Measurements from ENCODE around the gene MACIR.

MACIR gene, protein sequence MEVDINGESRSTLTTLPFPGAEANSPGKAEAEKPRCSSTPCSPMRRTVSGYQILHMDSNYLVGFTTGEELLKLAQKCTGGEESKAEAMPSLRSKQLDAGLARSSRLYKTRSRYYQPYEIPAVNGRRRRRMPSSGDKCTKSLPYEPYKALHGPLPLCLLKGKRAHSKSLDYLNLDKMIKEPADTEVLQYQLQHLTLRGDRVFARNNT

DNA sequence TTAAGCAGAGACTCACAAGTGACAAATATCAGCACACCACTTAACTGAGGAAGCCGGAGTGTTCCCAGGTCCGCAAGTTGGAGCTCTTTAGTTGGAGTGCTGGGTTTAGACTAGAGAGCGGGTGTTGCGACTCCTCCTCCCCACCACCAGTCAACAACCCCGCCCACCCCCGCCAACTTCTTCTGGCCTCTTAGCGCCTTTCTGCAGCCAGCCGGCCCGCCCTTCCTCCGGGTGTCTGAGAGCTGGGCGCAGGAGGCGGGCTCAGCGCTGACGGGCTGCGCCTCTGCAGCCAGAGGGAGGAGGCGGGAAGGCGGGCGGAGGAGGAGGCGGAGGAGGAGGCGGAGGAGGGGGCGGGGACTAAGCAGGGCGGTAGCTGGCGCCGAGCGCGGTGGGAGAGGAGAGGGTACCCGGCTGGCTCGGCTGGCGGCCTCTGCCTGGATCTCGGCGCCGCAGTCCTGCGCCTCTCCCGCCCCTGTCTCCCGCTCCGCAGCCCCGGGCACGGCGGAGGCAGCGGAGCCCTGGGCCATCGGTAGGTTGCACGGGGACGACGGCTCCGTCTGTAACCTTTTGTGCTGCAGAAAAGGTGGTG, at the start of gene MACIR:
TSS of gene MACIR (plus strand) at position 396 of the 589 bp plus-strand sequence. CDS start 17,157 bp downstream, outside the sequence.
- ChIA-PET CTCF (interaction anchor here (0.6 to 0.7 kb wide), 2 partner anchors 14 to 216 kb away, joined by 3 to 5 read pairs; no protein-coding TSS in a partner anchor), POLR2A (ENCODE audit: low non-redundant PET) (interaction anchor here (0.5 to 0.6 kb wide), 3 partner anchors 16 to 147 kb away, joined by 3 to 12 read pairs (median 5); no protein-coding TSS in a partner anchor)
- peak; percentile 98 for DNase-seq (ENCODE audit: low spot score)
- TF ChIP-seq, protein P1, sequence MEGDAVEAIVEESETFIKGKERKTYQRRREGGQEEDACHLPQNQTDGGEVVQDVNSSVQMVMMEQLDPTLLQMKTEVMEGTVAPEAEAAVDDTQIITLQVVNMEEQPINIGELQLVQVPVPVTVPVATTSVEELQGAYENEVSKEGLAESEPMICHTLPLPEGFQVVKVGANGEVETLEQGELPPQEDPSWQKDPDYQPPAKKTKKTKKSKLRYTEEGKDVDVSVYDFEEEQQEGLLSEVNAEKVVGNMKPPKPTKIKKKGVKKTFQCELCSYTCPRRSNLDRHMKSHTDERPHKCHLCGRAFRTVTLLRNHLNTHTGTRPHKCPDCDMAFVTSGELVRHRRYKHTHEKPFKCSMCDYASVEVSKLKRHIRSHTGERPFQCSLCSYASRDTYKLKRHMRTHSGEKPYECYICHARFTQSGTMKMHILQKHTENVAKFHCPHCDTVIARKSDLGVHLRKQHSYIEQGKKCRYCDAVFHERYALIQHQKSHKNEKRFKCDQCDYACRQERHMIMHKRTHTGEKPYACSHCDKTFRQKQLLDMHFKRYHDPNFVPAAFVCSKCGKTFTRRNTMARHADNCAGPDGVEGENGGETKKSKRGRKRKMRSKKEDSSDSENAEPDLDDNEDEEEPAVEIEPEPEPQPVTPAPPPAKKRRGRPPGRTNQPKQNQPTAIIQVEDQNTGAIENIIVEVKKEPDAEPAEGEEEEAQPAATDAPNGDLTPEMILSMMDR (conservative IDR thresholded peaks at IDR 0.05; ENCODE audit: low read depth), result no peak
- H3K27ac ChIP-seq, result peak within 1 kb of the TSS; percentile 87

DNA sequence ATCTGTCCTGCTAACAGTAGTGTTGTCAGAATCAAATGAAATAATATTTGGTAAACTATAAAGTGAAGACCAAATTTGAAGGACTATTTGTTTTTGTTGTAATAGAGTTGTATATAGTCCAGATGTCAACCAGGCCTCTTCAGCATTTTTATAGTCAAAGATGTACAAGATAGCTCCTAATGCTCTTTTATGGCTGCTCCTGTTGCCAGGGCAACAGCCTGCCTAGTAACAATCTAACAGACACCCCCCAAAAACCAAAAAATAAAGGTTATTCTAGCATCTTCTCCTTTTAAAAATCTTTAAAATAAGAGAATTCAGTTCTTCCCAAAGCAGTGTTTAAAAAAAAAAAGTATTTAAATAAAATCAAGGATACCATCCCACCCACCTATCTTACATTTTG, 49.5 kb upstream of the MACIR start:
- POLR2A ChIA-PET (ENCODE audit: low non-redundant PET), result no interaction called here
- no peak for DNase-seq (ENCODE audit: low spot score)
- TF ChIP-seq, protein P1 (conservative IDR thresholded peaks at IDR 0.05; ENCODE audit: low read depth), result no peak
- H3K27ac ChIP-seq, result no peak overlapping the region
- CTCF ChIA-PET, result no interaction called here

DNA sequence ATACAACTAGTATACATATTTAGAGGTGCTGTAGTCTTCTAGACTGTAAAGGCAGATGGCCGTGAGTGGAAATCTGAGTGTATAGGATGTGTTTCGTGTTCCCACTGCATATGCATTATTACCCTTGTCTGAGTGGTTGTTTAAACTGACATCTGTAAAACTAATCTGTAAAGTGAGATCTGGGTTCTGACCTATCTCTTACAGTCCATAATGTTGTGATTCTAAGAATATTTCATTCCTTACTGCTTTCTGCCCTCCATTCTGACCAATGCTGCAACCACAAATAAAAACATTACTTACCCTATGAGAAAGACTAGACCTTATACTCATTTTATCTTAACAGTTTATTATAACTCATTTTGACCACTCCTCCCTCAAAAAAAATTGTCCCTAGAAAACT, 47.6 kb upstream of the MACIR start:
- ChIA-PET CTCF (no interaction called here), POLR2A (ENCODE audit: low non-redundant PET) (no interaction called here)
- TF ChIP-seq, protein P1 (conservative IDR thresholded peaks at IDR 0.05; ENCODE audit: low read depth), result no peak
- no peak for DNase-seq (ENCODE audit: low spot score)
- H3K27ac ChIP-seq, result no peak overlapping the region

DNA sequence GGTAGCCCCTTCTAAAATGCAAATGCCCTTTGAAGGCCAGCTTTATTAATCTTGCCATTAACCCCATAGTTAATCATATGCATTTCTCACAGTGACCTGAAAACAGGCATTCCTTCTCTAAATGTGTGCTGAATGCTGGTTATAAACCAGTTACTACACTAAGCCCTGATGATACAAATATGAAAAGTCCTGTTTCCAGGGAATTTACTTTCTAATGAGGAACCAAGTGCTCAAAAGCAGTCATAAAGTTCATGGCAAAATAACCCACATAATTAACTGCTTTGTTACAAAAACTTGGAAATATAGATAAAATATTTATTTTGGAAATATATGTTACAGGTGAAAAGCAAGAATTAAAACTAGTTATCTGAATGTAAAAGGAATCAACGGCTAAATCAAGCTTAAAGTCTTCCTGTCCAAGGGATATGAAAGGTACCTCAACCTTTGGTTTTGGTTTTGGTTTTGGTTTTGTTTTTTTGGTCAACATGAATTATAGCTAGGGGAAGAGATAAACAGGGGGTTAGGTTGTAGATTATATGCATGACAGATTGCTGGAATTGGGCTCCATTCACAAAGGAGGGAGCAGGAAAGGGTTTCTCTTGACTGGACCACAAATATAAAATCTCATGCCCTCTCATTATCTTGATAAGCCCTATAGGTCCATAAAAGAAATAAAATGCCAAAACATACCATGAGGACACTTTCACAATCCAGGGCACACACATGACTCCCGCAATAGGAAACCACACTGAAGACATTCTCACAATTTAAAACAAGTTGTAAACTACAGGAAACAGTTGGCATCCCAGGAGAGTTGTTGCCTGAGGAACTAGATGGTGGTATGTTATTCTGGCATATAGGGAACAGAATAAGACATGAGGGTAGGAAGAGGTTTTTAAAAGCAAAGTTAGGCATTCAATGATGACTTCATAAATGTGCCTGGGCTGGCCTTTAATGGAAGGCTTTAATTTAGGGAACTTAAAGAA, 46.7 kb upstream of the MACIR start:
- CTCF ChIA-PET, result interaction anchor here (0.6 kb wide), 1 partner anchor 94 kb away, joined by 3 read pairs; no protein-coding TSS in a partner anchor
- H3K27ac ChIP-seq, result no peak overlapping the region
- TF ChIP-seq, protein P1 (conservative IDR thresholded peaks at IDR 0.05; ENCODE audit: low read depth), result no peak
- DNase-seq (ENCODE audit: low spot score), result no peak
- POLR2A ChIA-PET (ENCODE audit: low non-redundant PET), result no interaction called here

DNA sequence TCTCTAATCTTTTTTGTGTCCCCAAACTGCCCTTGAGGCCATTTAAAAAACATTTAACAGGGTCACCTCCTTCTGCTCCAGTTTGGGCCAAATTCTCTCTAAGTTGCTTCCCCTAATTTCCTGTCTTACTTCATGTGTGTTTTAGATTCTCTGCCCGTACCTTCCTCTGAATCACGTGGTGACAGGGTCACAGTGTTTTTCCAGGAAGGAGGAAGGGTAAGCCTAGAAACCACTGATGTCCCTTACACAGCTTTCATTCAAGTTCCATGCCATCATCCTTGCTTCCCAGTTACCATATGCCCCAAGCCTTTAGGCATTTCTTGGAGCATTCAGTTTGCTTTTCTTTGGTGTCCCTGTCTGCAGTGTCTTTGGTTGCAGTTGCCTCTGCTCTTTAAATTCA, 42.4 kb upstream of the MACIR start:
- ChIA-PET CTCF (interaction anchor here (1.9 to 2.4 kb wide), 2 partner anchors 9 to 16 kb away, joined by 6 to 11 read pairs; no protein-coding TSS in a partner anchor), POLR2A (ENCODE audit: low non-redundant PET) (no interaction called here)

More for the DNA sequence above, 42.4 kb upstream of the MACIR start:
- TF ChIP-seq, protein P1 (conservative IDR thresholded peaks at IDR 0.05; ENCODE audit: low read depth), result no peak
- DNase-seq (ENCODE audit: low spot score), result no peak
- H3K27ac ChIP-seq, result no peak overlapping the region

Measured in RWPE1 (cell line).